Right cardiac atrium (tissue), 5 donors: ENCODE results near the gene ZNF470. TPM values are rescaled to one million over a fixed set of nuclear protein-coding genes. Genes with fewer than 3 reads are reported as not detected.

Experiments used
- polyA plus RNA-seq: library from polyadenylated mRNA; stranded (reverse); fragments of 200-250 nt; gene quantifications from one replicate; pipeline ENCODE4 v1.2.3, GENCODE V29; 2013
- total RNA-seq, 4 donors: library from RNA; stranded (reverse); fragmentation: NEBNext Ultra II Directional; extraction: Animal tissue kit (Norgen Biotek cat#: 25700); gene quantifications; one replicate each; pipeline ENCODE4 v1.2.1, GENCODE V29; 2021
- donor health status: healthy with polysubstance abuse.
- donor health status: DM: no; HTN: yes; CAD: no.
- donor health status: DM: no; HTN: no; CAD: no.
- donor health status: DM: no; HTN: yes; CAD: no; lungs with severe emphysema.
- donor health status: DM: yes; HTN: yes; CAD: no.

The ZNF470 gene
- total and polyA plus RNA-seq, 5 donors, result 2.8 to 5.2 (median 4.8) TPM

Other genes with a start within 250 kb of the ZNF470 start
- 1 to 10 TPM; 3.6 to 5.8 (median 4.8) TPM for gene ZNF582, start 173.9 kb upstream of the ZNF470 start, total RNA-seq
- gene ZNF582, start 173.9 kb upstream of the ZNF470 start, polyA plus RNA-seq, result 6.3 TPM
- gene ZNF583, start 163.1 kb upstream of the ZNF470 start, total RNA-seq, result 1 to 10 TPM; 5.6 to 8.6 (median 7.0) TPM
- gene ZNF583, start 163.1 kb upstream of the ZNF470 start, polyA plus RNA-seq, result 3.1 TPM
- 1 to 10 TPM; 3.3 to 7.2 (median 5.3) TPM for gene ZNF667, start 90.1 kb upstream of the ZNF470 start, total RNA-seq
- 3.2 TPM for gene ZNF667, start 90.1 kb upstream of the ZNF470 start, polyA plus RNA-seq
- 1 to 10 TPM; 4.5 to 9.3 (median 6.7) TPM for gene ZNF471, start 59.6 kb upstream of the ZNF470 start, total RNA-seq
- 2.8 TPM for gene ZNF471, start 59.6 kb upstream of the ZNF470 start, polyA plus RNA-seq
- gene ZFP28, start 28.5 kb upstream of the ZNF470 start, total RNA-seq, result 1 to 10 TPM; 5.2 to 6.7 (median 6.0) TPM
- gene ZFP28, start 28.5 kb upstream of the ZNF470 start, polyA plus RNA-seq, result 3.8 TPM
- gene ZNF71, start 27.8 kb downstream of the ZNF470 start, total RNA-seq, result 1 to 10 TPM; 5.7 to 7.5 (median 6.4) TPM
- gene ZNF71, start 27.8 kb downstream of the ZNF470 start, polyA plus RNA-seq, result 5.0 TPM
- gene SMIM17, start 75.7 kb downstream of the ZNF470 start, total RNA-seq, result under 1 TPM in 2 of 4 donors, not detected in 2; 0.31 to 0.40 TPM
- gene SMIM17, start 75.7 kb downstream of the ZNF470 start, polyA plus RNA-seq, result 0.18 TPM
- 1 to 10 TPM; 3.6 to 7.4 (median 6.1) TPM for gene ZNF835, start 104.3 kb downstream of the ZNF470 start, total RNA-seq
- 1.6 TPM for gene ZNF835, start 104.3 kb downstream of the ZNF470 start, polyA plus RNA-seq